COLO668 (cell line): ENCODE results near the gene FLNB.
A peak's percentile ranks its signal among the peaks of the same experiment; 100 is the strongest.

Experiments
- DNase-seq: peaks from one replicate; lab custom pipeline; 2025; ENCODE audit not compliant: unreplicated experiment; lab: John Stamatoyannopoulos, UW

The FLNB gene, protein sequence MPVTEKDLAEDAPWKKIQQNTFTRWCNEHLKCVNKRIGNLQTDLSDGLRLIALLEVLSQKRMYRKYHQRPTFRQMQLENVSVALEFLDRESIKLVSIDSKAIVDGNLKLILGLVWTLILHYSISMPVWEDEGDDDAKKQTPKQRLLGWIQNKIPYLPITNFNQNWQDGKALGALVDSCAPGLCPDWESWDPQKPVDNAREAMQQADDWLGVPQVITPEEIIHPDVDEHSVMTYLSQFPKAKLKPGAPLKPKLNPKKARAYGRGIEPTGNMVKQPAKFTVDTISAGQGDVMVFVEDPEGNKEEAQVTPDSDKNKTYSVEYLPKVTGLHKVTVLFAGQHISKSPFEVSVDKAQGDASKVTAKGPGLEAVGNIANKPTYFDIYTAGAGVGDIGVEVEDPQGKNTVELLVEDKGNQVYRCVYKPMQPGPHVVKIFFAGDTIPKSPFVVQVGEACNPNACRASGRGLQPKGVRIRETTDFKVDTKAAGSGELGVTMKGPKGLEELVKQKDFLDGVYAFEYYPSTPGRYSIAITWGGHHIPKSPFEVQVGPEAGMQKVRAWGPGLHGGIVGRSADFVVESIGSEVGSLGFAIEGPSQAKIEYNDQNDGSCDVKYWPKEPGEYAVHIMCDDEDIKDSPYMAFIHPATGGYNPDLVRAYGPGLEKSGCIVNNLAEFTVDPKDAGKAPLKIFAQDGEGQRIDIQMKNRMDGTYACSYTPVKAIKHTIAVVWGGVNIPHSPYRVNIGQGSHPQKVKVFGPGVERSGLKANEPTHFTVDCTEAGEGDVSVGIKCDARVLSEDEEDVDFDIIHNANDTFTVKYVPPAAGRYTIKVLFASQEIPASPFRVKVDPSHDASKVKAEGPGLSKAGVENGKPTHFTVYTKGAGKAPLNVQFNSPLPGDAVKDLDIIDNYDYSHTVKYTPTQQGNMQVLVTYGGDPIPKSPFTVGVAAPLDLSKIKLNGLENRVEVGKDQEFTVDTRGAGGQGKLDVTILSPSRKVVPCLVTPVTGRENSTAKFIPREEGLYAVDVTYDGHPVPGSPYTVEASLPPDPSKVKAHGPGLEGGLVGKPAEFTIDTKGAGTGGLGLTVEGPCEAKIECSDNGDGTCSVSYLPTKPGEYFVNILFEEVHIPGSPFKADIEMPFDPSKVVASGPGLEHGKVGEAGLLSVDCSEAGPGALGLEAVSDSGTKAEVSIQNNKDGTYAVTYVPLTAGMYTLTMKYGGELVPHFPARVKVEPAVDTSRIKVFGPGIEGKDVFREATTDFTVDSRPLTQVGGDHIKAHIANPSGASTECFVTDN (N-terminal part only)

DNA sequence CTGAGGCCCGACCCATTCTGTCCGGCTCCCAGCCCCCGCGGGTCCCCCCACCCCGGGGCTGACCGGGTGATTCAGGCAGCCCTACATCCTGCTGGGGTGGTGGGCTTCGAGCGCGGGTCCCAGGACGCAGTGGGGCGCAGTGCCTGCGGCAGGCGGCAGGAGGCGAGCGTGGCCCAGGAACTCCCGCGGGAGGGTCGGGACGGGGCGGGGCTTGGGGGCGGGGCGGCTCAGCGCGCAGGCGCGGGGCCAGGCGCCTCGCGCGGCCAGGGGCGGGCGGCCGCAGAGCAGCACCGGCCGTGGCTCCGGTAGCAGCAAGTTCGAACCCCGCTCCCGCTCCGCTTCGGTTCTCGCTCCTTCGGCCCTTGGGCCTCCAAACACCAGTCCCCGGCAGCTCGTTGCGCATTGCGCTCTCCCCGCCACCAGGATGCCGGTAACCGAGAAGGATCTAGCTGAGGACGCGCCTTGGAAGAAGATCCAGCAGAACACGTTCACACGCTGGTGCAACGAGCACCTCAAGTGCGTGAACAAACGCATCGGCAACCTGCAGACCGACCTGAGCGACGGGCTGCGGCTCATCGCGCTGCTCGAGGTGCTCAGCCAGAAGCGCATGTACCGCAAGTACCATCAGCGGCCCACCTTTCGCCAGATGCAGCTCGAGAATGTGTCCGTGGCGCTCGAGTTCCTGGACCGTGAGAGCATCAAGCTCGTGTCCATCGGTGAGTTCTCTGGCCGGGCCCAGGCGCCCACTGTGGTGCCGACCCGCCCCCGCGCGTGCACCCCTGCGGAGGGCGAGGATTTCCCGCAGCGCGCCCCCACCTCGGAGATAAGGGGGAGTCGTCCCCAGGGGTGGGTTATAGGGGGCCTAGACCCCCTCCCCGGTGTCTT lies at the start of gene FLNB:
Gene FLNB, plus strand, starts transcription at position 282 of the 885 bp plus-strand sequence. Its CDS starts 143 bp downstream, at position 425.
- peak; percentile 76 for DNase-seq

DNA sequence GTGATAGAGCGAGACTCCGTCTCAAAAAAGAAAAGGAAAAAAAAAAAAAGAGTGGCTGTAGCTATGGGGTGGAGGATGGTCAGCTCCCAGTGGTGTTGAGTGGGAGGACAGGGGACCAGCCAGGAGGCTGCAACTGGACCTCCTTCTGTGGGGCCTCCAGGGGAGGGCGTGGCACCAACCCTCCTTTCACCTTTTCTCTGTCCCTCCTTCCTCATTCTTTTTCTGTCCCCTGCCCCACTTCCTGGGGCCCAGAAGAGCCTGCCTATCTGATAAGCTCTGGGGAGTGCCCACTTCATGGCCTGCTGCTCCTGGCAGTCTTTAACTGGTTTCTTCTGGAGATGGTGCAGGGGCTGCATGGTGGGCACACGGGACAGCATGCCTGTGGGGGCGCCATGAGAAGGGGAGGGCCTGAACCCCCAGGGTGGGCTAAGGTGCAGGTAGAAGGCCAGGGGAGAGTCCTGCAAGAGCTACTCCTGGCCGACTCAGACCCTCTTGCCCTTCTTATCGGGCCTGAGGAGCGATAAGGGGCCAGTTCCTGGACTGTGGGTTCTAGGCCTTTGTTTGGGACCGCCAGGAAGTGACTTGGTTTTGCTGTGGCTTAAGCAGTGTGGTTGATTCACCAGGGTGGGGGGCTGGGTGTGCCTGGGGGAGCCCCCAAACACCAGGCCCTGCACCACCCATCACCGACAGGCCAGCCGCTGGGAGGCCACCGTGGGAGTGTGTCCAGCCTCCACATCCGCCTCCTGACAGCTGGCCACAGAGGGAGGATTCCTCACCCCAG lies 49.4 kb upstream of the FLNB start:
- DNase-seq = no peak

DNA sequence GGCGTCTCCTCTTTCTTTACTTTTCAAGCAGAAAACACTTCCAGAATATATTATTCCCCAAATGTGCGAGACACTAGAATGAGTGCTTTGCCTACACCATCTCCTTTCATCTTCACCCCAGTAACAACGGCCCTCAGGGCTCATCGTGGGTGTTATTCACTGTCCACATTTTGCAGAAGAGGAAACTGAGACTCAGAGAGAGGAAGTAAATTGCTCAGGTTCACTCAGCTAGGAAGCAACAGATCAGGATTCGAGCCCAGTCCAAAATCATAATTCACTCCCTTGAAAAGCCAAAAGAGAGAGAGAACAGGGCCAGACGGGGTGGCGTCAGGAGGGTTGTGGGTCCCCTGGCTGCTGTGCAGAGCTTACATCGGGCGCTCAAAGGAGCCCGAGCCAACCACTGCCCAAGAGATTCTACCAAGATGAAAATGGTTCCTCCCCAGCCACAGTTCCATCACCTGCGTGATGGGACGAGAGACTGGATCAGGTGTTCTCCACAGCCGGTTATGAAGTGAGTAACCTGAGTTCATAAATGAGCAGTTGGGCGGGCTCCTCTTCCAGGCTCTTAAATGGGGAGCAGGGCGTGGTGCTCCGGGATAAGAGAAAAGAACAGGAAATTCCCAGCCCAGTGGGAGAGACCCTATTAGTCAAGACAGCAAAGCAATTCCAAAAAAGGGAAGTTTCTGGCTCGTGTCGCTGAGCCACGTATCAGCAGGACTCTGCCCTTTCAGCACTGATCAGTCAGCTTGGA lies 48.6 kb upstream of the FLNB start:
- DNase-seq = no peak

DNA sequence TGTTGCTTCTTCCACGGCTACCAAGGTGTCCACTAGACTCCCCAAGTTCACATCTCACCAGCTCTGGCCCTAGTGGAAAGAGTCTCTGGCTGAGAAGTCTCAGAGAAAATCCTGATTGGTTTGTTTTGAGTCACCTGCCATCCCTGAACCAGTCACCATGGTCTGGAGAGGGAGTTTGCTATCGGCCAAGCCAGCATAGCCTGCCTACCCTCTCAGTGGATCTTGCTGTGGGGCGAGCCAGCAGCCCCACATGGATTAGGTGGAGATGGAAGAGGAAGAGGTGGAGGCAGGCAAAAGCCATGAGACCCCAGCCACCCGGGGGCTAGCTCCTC lies 48.1 kb upstream of the FLNB start:
- DNase-seq = no peak

DNA sequence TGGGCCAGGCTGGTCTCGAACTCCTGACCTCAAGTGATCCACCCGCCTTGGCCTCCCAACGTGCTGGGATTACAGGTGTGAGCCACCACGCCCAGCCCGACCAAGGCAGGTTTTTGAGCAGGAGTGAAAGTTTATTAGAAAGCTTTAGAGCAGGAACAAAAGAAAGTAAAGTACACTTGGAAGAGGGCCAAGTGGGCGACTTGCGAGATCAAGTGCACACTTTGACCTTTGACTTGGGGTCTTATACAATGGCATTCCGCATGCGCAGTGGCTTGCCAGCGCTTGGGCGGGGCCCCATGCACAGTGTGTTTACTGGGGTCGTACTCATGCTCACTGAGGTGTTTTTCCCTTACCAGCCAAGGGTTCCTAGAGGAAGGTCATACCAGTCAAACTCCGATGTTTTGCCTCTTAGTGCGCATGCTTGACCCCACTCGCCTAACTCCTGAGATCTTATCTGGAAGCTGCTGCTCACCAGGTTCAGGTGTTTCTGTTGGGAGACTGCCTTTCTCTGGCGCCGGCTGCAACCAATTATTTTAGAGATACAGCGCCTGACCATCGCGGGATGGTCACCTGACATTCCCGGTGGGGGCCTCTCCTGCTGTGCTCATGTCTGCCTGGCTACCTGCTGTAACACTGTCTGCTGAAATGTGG lies 46.9 kb upstream of the FLNB start:
- DNase-seq = no peak

DNA sequence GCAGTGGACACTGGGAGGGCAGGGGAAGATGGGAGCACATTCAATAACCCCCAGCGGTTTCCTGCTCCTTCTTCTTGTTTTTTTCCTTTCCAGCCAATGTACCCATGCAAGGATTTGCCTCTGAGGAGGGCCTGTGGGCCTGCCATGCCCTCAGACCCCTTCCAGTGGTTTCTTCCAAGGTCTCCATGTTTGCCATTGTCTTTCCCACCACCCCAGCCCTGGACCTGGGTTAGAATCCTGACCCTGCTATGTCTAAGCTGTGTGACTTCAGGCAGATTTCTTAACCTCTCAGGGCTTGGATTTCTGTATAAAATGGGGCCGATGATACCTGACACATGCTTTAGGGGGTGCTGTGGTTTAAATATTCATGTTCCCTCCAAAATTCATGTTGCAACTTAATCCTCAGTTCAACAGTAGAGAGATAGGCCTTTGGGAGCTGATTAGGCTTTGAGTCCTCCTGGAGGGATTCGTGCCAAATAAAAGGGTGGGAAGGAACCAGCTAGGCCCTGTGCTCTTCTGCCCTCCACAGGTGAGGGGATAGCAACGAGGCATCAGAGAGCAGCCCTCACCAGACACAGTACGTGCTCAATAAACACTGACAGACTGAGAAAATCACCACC lies 46.3 kb upstream of the FLNB start:
- no peak for DNase-seq

DNA sequence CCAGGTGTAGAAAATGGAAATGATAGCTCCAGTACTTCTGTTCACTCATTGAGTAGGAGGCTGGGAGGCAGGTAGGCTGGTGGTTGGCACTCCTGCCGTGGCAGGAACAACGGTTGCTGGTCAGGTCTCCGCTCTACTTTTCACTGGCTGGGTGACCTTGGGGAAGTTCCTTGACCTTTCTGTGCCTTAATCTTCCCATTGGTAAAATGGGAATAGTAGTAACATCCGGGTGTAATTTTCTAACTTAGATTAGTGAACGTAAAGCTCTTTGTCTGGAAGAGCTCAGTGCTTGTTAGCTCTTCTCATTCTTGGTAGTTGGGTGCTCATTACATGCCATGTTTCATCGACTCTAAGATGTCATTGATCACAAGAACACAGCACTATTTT lies 45.8 kb upstream of the FLNB start:
- DNase-seq = no peak

DNA sequence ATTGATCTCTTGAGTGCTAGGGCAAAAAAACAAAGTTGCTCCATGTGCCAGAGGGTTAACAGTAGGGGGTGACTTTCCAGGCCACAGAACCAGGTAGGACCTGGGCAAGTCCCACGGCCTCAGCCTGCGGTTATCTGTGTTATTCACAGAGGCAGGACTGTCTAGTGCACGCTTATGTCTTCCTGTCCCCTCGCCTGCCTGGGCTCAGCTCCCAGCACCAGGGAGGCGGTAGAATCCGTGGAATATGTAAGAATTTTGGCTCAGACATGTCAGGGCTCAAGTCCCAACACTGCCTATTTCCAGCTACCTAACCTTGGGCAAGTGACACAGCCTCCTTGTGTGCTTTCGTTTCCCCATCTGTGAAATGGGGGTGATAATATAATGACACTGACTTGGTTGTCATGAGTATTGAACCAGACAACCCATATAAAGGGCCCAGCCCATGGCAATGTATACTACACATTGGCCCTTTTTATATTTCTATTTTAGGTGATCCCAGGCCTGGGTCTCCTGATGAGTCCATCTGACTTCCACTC lies 44.3 kb upstream of the FLNB start:
- no peak for DNase-seq

DNA sequence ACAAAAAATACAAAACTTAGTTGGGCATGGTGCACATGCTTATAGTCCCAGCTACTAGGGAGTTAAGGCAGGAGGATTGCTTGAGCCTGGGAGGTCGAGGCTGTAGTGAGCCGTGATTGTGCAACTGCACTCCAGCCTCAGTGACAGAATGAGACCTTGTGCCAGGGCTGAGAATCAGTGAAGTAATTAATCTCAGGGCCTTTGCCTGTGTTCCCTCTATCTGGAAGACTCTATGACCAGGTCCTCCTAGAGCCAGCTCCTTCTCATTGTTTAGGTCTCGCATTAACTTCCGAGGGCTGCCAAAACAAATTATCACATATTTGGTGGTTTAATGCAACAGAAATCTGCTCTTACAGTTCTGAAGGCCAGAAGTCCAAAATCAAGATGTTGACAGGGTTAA lies 41.4 kb upstream of the FLNB start:
- no peak for DNase-seq

DNA sequence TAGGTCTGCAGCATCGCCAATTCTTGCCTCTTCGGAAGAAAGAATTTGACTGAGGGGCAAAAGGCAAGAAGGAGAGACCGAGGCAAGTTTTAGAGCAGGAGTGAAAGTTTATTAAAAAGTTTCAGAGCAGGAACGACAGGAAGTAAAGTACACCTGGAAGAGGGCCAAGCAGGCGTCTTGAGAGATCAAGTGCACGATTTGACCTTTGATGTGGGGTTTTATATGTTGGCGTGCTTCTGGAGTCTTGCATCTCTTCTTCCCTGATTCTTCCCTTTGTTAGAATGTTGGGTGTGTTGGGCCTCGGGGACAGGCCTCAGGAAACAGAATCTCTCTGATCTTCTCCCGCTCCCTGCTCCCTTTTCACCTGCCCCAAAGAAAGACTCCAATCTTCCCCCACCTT lies 40.6 kb upstream of the FLNB start:
- no peak for DNase-seq

DNA sequence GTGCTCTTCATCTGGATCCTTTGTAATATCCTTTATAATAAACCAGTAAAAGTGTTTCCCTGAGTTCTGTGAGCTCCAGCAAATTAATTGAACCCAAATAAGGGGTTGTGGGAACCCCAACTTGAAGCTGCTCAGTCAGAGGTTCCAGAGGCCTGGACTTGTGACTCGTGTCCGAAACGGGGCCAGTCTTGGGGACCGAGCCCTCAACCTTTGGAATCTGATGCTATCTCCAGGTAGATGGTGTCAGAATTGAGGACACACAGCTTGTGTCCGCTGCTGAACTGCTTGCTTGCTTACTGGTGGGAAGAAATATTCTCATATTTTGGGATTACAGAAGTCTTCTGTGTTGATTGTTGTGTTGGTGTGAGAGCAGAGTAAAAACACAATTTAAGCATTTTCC lies 39.7 kb upstream of the FLNB start:
- DNase-seq = no peak

DNA sequence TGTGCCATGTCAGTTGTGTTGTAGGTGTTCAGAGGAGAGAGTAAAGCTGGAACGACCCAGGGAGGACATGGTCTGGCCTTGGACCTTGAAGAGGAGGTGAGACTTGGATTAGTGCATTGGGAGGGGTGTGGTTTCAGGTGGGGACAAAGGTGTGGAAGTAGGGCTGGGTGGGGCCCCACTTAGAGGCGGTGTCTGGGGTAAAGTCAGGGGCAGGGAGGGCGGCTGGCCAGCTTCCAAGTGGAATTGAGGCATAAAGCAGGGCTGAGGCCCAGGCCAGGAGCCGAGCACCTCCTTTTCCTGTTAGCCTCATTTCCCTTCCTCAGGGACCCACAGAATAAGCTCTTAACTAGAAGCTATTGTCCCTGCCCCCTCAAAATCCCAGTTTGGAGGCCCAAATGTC lies 36.2 kb upstream of the FLNB start:
- DNase-seq = no peak

DNA sequence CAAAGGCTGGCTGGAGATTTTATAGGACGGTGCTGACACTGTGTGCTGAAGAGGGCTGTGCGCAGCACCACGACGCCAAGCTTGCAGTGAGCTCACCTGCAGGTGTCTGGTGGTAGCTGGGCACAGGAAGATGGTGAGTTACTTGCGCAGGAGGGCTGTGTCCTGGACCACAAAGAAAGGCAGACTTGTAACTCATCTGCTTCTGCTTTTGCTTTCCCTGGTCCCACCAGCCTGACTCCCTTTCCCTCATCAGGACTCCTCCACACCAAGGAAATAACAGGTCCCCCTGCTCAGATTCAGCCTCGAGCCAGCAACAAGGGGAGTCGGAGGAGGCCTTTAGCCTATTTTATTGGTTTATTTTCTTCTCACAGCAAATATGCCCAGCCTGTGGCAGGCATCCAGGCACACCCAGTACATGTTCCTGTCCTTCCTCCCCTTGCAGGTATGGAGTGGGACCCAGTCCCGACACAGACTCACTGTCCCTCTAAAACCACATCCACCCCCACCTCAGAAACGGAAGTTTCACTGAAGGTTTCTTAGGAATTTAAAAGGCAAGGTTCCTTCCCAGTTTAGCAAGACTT lies 35.6 kb upstream of the FLNB start:
- no peak for DNase-seq

DNA sequence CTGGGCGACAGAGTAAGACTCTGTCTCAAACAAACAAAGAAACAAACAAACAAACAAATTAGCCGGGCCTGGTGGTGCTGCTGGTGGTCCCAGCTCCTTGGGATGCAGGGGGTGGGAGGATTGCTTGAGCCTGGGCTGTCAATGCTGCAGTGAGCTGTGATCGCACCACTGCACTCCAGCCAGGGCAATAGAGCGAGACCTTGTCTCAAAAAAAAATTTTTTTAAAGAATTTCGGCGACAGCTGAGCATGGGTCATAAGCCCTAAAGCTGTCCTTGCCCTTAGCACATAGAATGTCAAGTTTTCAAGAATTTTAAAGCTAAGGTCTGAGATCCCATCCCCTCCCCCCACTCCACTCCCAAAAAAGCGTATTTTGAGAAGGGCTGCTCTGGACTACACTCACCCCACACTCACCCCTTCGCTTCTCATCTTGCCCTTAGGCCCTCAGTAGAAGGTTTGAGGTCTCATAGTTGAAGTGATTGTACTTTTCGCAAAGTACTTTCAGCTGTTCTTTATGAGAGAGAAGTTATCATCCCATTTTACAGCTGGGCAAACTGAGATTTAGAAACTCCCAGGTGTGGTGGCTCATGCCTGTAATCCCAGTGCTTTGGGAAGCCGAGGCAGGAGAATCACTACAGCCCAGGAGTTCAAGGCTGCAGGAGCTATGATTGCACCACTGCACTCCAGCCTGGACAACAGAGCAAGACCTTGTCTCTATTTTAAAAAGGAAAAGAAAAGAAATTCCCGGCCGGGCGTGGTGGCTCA lies 34.3 kb upstream of the FLNB start:
- no peak for DNase-seq

DNA sequence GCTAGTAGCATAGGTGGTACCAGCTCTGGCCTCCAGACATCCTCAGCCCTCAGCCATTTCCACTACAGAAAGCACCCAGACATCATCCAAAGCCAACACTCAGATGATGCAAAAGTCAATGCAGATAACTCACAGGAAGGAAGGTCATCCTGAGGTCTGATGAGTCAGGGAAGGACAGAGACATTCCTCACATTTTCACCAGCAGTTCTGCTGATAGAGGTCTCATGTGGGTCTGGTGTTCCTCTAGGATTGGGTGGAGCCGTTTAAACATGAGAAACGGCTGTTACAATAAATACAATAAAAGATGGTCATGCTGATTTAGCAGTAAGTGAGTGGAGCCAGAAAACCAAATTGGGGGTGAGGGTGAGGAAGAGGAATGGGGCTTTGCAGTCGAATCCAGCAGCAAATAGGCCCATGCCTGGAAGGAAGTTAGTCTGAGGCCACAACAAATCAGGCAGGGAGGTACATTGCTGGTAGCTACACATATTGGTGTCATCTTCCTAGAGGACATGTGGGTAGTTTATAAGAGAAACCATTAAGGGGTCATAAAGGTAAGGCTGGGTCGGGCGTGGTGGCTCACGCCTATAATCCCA lies 33.3 kb upstream of the FLNB start:
- DNase-seq = no peak

DNA sequence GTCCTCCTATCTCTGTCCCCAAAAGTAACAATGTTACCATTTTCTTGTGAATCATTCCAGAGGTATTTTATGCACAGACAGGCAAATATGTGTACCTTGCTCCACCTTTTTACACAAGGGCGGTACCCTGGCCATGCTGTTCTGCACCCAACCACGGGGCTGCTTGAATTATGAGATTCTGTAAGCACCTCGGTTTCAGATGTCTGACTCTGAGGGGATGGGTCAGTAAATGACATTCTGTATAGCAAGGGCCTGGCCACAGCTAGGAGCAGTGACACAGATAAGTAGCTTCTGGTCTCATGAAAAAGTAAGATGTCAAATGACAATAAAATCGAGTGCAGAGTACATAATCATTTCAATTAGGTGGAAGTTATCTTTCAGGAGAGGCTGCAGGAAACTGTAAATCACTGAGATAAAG lies 30.4 kb upstream of the FLNB start:
- peak; percentile 35 for DNase-seq
